OCI-M2 (cell line): Measurements from ENCODE around the gene ATXN1.
"Not testable (repeated sequence)": the region's sequence is repeated elsewhere in the genome, so short reads cannot be mapped to it uniquely, and the experiment has no call there.

ENCODE experiments used
- DNase-seq: peaks from one replicate; lab custom pipeline; 2025; ENCODE audit not compliant: unreplicated experiment; lab: John Stamatoyannopoulos, UW

ATXN1 gene

GRCh38 chr6:16624636-16625290 is 136.5 kb downstream of the ATXN1 start:
- DNase-seq = no peak

- DNase-seq = no peak
These were observed 137.5 kb downstream of the ATXN1 start for GRCh38 chr6:16623731-16624130.

- no peak for DNase-seq
These were observed 138.1 kb downstream of the ATXN1 start for GRCh38 chr6:16623029-16623653.

GRCh38 chr6:16622193-16622592 is 139.1 kb downstream of the ATXN1 start:
- DNase-seq = no peak

- DNase-seq = no peak
These were observed 140.3 kb downstream of the ATXN1 start for GRCh38 chr6:16621002-16621401.

GRCh38 chr6:16619777-16620176 is 141.5 kb downstream of the ATXN1 start:
- DNase-seq = no peak

- DNase-seq = no peak
These were observed 142.3 kb downstream of the ATXN1 start for GRCh38 chr6:16618962-16619361.

GRCh38 chr6:16615215-16615614 is 146.0 kb downstream of the ATXN1 start:
- DNase-seq = not testable (repeated sequence)

- DNase-seq = not testable (repeated sequence)
These were observed 147.1 kb downstream of the ATXN1 start for GRCh38 chr6:16614143-16614542.

- not testable (repeated sequence) for DNase-seq
These were observed 147.8 kb downstream of the ATXN1 start for GRCh38 chr6:16613504-16613903.

- no peak for DNase-seq
These were observed 152.8 kb downstream of the ATXN1 start for GRCh38 chr6:16608444-16608843.

GRCh38 chr6:16602035-16602434 is 159.2 kb downstream of the ATXN1 start:
- DNase-seq = no peak

GRCh38 chr6:16600701-16601100 is 160.6 kb downstream of the ATXN1 start:
- DNase-seq = no peak

GRCh38 chr6:16600026-16600425 is 161.2 kb downstream of the ATXN1 start:
- no peak for DNase-seq

- DNase-seq = no peak
These were observed 164.5 kb downstream of the ATXN1 start for GRCh38 chr6:16596616-16597331.

GRCh38 chr6:16595514-16596120 is 165.6 kb downstream of the ATXN1 start:
- no peak for DNase-seq

- no peak for DNase-seq
These were observed 166.4 kb downstream of the ATXN1 start for GRCh38 chr6:16594849-16595248.

GRCh38 chr6:16592223-16592911 is 168.9 kb downstream of the ATXN1 start:
- DNase-seq = no peak

- DNase-seq = no peak
These were observed 169.7 kb downstream of the ATXN1 start for GRCh38 chr6:16591396-16592222.

- no peak for DNase-seq
These were observed 175.5 kb downstream of the ATXN1 start for GRCh38 chr6:16585805-16586204.
